HCT116 (cell line): Measurements from ENCODE around the gene SYT15B.
"Not testable (repeated sequence)": the region's sequence is repeated elsewhere in the genome, so short reads cannot be mapped to it uniquely, and the experiment has no call there.

Source experiments
- EZH2 ChIP-seq: fragments of 200-600 bp; sonication (generic); IDR thresholded peaks from 2 replicates; pipeline ENCODE4 v1.6.1; 2017; ENCODE audit warnings: antibody characterized with exemption, mixed run types
- MAX ChIP-seq: IDR thresholded peaks from 2 replicates; pipeline ENCODE4 v1.6.1; 2012
- POLR2AphosphoS5 ChIP-seq: IDR thresholded peaks from 2 replicates; pipeline ENCODE4 v1.6.1; 2011; ENCODE audit warnings: mild to moderate bottlenecking, low read depth, low read length, moderate library complexity
- ZNF274 ChIP-seq: fragments of 200-500 bp; sonication (Bioruptor generic); IDR thresholded peaks from 2 replicates; pipeline ENCODE4 v1.6.1; 2014; ENCODE audit warnings: mild to moderate bottlenecking, low read depth, low read length, inconsistent platforms

- TF ChIP-seq ZNF274, MAX, EZH2, POLR2AphosphoS5: not testable (repeated sequence)
Measured at GRCh38 chr10:47717011-47717769, 46.2 kb downstream of the SYT15B start.
